HEK293 (cell line): ENCODE data around the gene CAMKV.

Experiments
- CTCF ChIA-PET: fragments of 350-600 bp; formaldehyde crosslinking; extraction: SDS; loops from one replicate; lab custom pipeline; 2021; ENCODE audit warnings: antibody characterized with exemption; lab: Yijun Ruan, JAX
- POLR2A ChIA-PET: fragments of 300-600 bp; formaldehyde crosslinking; extraction: SDS; loops from one replicate; lab custom pipeline; 2020; ENCODE audit warnings: antibody characterized with exemption, inconsistent platforms; lab: Yijun Ruan, JAX
- H3K27ac ChIP-seq: fragments of 200-500 bp; sonication (Bioruptor generic); 2 replicates; pipeline ENCODE4 v1.5.1; 2014; ENCODE audit warnings: low read depth, low read length, control low read depth, inconsistent platforms; ENCODE audit errors: extremely low read depth
- H3K36me3 ChIP-seq, 2 experiments: fragments of 200-500 bp in 1 of 2; sonication (Bioruptor generic) in 1 of 2; 1 replicate in 1 of 2; 2 replicates in 1 of 2; pipeline ENCODE4 v1.5.1; 2014 to 2017; ENCODE audit warnings: inconsistent platforms in 2 of 2, low read length in 2 of 2; ENCODE audit not compliant: control insufficient read depth in 2 of 2, insufficient read depth in 1 of 2
- H3K4me1 ChIP-seq: fragments of 200-500 bp; sonication (Bioruptor generic); 2 replicates; pipeline ENCODE4 v1.5.1; 2014; ENCODE audit warnings: mild to moderate bottlenecking, low read length, inconsistent platforms; ENCODE audit not compliant: control insufficient read depth, insufficient read depth
- H3K4me3 ChIP-seq: 2 replicates; pipeline ENCODE4 v1.5.1; 2011; ENCODE audit warnings: low read depth, mild to moderate bottlenecking, control low read depth, low read length, moderate library complexity
- H3K9me3 ChIP-seq: fragments of 200-500 bp; sonication (Bioruptor generic); 2 replicates; pipeline ENCODE4 v1.5.1; 2014; ENCODE audit warnings: low read depth, low read length, inconsistent platforms; ENCODE audit not compliant: control insufficient read depth, insufficient read depth
- ELK4 ChIP-seq: IDR thresholded peaks from 2 replicates; pipeline ENCODE4 v1.6.1; 2011; ENCODE audit warnings: mild to moderate bottlenecking, low read depth, low read length, borderline replicate concordance
- FEZF1 ChIP-seq: fragments of 450-650 bp; formaldehyde crosslinking; IDR thresholded peaks from 2 replicates; pipeline ENCODE4 v1.5.1; 2016; ENCODE audit warnings: missing biosample characterization, missing genetic modification characterization
- KLF1 ChIP-seq: fragments of 450-650 bp; formaldehyde crosslinking; IDR thresholded peaks from 2 replicates; pipeline ENCODE4 v1.5.1; 2016; ENCODE audit warnings: missing biosample characterization, missing genetic modification characterization
- KLF16 ChIP-seq: fragments of 450-650 bp; formaldehyde crosslinking; IDR thresholded peaks from 2 replicates; pipeline ENCODE4 v1.5.1; 2017; ENCODE audit warnings: missing biosample characterization, missing genetic modification characterization
- KLF17 ChIP-seq: fragments of 450-650 bp; formaldehyde crosslinking; IDR thresholded peaks from 2 replicates; pipeline ENCODE4 v1.5.1; 2016; ENCODE audit warnings: missing biosample characterization, missing genetic modification characterization
- PRDM1 ChIP-seq: fragments of 450-650 bp; formaldehyde crosslinking; IDR thresholded peaks from 2 replicates; pipeline ENCODE4; 2016; ENCODE audit warnings: missing biosample characterization, missing genetic modification characterization
- PRDM2 ChIP-seq: fragments of 450-650 bp; formaldehyde crosslinking; IDR thresholded peaks from 2 replicates; pipeline ENCODE4 v1.5.1; 2016; ENCODE audit warnings: missing biosample characterization, missing genetic modification characterization, borderline replicate concordance
- SCRT2 ChIP-seq: fragments of 450-650 bp; formaldehyde crosslinking; IDR thresholded peaks from 2 replicates; pipeline ENCODE4 v1.5.1; 2016; ENCODE audit warnings: missing biosample characterization, missing genetic modification characterization
- ZBTB20 ChIP-seq: fragments of 450-650 bp; formaldehyde crosslinking; IDR thresholded peaks from 2 replicates; pipeline ENCODE4 v1.5.1; 2016; ENCODE audit warnings: missing biosample characterization, missing genetic modification characterization
- ZFP41 ChIP-seq: fragments of 450-650 bp; formaldehyde crosslinking; IDR thresholded peaks from 2 replicates; pipeline ENCODE4 v1.5.1; 2016; ENCODE audit warnings: missing biosample characterization, missing genetic modification characterization, borderline replicate concordance
- ZNF114 ChIP-seq: fragments of 450-650 bp; formaldehyde crosslinking; IDR thresholded peaks from 2 replicates; pipeline ENCODE4 v1.5.0; 2017; ENCODE audit warnings: missing biosample characterization, missing genetic modification characterization
- ZNF155 ChIP-seq: fragments of 450-650 bp; formaldehyde crosslinking; IDR thresholded peaks from 2 replicates; pipeline ENCODE4 v1.5.1; 2016; ENCODE audit warnings: missing biosample characterization, missing genetic modification characterization
- ZNF16 ChIP-seq: fragments of 450-650 bp; formaldehyde crosslinking; IDR thresholded peaks from 2 replicates; pipeline ENCODE4 v1.5.1; 2016; ENCODE audit warnings: low read depth, missing biosample characterization, missing genetic modification characterization
- ZNF239 ChIP-seq: fragments of 450-650 bp; formaldehyde crosslinking; IDR thresholded peaks from 2 replicates; pipeline ENCODE4 v1.5.1; 2016; ENCODE audit warnings: missing biosample characterization, missing genetic modification characterization
- ZNF26 ChIP-seq: fragments of 450-650 bp; formaldehyde crosslinking; IDR thresholded peaks from 2 replicates; pipeline ENCODE4 v1.5.1; 2016; ENCODE audit warnings: missing biosample characterization, missing genetic modification characterization
- ZNF560 ChIP-seq: fragments of 450-650 bp; formaldehyde crosslinking; IDR thresholded peaks from 2 replicates; pipeline ENCODE4 v1.5.1; 2017; ENCODE audit warnings: missing biosample characterization, missing genetic modification characterization, borderline replicate concordance
- ZNF623 ChIP-seq: fragments of 450-650 bp; formaldehyde crosslinking; IDR thresholded peaks from 2 replicates; pipeline ENCODE4 v1.5.1; 2016; ENCODE audit warnings: missing biosample characterization, missing genetic modification characterization
- ZNF658 ChIP-seq: fragments of 450-650 bp; formaldehyde crosslinking; IDR thresholded peaks from 2 replicates; pipeline ENCODE4; 2016; ENCODE audit warnings: missing biosample characterization, missing genetic modification characterization
- ZNF747 ChIP-seq: fragments of 450-650 bp; formaldehyde crosslinking; IDR thresholded peaks from 2 replicates; pipeline ENCODE4 v1.5.1; 2016; ENCODE audit warnings: missing biosample characterization, missing genetic modification characterization
- TF ChIP-seq, protein P1 (sequence below): fragments of 450-650 bp; formaldehyde crosslinking; IDR thresholded peaks from 2 replicates; pipeline ENCODE4 v1.5.1; 2016; ENCODE audit warnings: missing biosample characterization, missing genetic modification characterization
- TF ChIP-seq, protein P2 (sequence below): fragments of 450-650 bp; formaldehyde crosslinking; IDR thresholded peaks from 2 replicates; pipeline ENCODE4 v1.5.1; 2016; ENCODE audit warnings: missing biosample characterization, missing genetic modification characterization

The CAMKV gene

DNA sequence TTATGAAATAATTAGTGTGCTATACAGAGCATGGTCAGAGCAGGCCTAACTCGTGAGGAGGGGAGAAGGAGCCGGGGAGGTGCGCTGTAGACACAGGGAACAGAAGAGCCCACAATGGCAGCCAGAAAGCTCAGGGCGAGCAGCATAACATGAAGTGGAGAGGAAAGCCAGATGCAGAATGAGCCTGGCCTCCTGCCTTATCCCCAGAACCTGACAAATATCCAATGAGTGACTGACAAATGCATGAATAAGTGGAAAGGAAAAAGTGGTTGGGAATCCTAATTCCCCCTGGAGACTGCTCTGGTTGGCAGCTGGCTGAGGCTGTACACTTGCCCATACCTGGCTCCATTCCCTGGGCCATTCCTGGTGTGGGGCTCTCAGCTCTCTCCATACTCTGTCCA is 43.2 kb upstream of the CAMKV start (continued):
- no peak for TF ChIP-seq PRDM2 (tag by site-specific recombination)
- TF ChIP-seq, protein P1, sequence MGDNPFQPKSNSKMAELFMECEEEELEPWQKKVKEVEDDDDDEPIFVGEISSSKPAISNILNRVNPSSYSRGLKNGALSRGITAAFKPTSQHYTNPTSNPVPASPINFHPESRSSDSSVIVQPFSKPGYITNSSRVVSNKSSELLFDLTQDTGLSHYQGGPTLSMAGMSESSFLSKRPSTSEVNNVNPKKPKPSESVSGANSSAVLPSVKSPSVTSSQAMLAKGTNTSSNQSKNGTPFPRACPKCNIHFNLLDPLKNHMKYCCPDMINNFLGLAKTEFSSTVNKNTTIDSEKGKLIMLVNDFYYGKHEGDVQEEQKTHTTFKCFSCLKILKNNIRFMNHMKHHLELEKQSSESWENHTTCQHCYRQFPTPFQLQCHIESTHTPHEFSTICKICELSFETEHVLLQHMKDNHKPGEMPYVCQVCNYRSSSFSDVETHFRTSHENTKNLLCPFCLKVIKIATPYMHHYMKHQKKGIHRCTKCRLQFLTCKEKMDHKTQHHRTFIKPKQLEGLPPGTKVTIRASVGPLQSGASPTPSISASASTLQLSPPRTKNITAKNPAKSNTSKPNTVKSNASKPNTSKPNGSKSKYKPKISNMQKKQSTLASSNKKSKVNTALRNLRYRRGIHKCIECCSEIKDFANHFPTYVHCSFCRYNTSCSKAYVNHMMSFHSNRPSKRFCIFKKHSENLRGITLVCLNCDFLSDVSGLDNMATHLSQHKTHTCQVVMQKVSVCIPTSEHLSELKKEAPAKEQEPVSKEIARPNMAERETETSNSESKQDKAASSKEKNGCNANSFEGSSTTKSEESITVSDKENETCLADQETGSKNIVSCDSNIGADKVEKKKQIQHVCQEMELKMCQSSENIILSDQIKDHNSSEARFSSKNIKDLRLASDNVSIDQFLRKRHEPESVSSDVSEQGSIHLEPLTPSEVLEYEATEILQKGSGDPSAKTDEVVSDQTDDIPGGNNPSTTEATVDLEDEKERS (tag by site-specific recombination), result no peak
- no peak for TF ChIP-seq PRDM1 (tag by site-specific recombination)
- no peak for TF ChIP-seq ZBTB20 (tag by site-specific recombination)
- no peak for TF ChIP-seq ELK4
- TF ChIP-seq ZNF155 (tag by site-specific recombination), result no peak
- no peak for TF ChIP-seq SCRT2
- TF ChIP-seq ZNF658, result no peak
- TF ChIP-seq FEZF1 (tag by site-specific recombination), result no peak
- no peak for TF ChIP-seq ZNF16 (tag by site-specific recombination)
- TF ChIP-seq ZFP41 (tag by site-specific recombination), result no peak
- no peak for TF ChIP-seq ZNF26
- no peak for TF ChIP-seq ZNF560
- no peak for TF ChIP-seq KLF17 (tag by site-specific recombination)

- no peak overlapping the region for H3K4me3 ChIP-seq
- no peak for TF ChIP-seq ZNF747 (tag by site-specific recombination)
- TF ChIP-seq ZNF114 (tag by site-specific recombination), result no peak
- TF ChIP-seq ZNF623 (tag by site-specific recombination), result no peak
- TF ChIP-seq ZNF239 (tag by site-specific recombination), result no peak
- no peak for TF ChIP-seq KLF1 (tag by site-specific recombination)
- TF ChIP-seq, protein P2, sequence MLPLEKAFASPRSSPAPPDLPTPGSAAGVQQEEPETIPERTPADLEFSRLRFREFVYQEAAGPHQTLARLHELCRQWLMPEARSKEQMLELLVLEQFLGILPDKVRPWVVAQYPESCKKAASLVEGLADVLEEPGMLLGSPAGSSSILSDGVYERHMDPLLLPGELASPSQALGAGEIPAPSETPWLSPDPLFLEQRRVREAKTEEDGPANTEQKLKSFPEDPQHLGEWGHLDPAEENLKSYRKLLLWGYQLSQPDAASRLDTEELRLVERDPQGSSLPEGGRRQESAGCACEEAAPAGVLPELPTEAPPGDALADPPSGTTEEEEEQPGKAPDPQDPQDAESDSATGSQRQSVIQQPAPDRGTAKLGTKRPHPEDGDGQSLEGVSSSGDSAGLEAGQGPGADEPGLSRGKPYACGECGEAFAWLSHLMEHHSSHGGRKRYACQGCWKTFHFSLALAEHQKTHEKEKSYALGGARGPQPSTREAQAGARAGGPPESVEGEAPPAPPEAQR (tag by site-specific recombination), result no peak
- TF ChIP-seq KLF16, result no peak
- no peaks in the 10 kb centered on the region for H3K4me1 ChIP-seq
- H3K36me3 ChIP-seq, result peaks cover 0 to 32% of the 10 kb centered on the region in 2 experiments; a peak in 1 of 3 replicates
- CTCF ChIA-PET, result no interaction called here
- H3K27ac ChIP-seq, result no peak overlapping the region
- H3K9me3 ChIP-seq, result no peaks in the 10 kb centered on the region
- POLR2A ChIA-PET, result no interaction called here
These were observed 41.9 kb upstream of the CAMKV start for GRCh38 chr3:49911611-49912010.
